Stromal cell of bone marrow (primary cell): ENCODE data around the gene APOO.
A peak's percentile ranks its signal among the peaks of the same experiment; 100 is the strongest.

Experiments used
- DNase-seq: peaks from one replicate; pipeline ENCODE4 v3.0.0-alpha.2; 2012; ENCODE audit warnings: low read depth

Gene APOO

DNA sequence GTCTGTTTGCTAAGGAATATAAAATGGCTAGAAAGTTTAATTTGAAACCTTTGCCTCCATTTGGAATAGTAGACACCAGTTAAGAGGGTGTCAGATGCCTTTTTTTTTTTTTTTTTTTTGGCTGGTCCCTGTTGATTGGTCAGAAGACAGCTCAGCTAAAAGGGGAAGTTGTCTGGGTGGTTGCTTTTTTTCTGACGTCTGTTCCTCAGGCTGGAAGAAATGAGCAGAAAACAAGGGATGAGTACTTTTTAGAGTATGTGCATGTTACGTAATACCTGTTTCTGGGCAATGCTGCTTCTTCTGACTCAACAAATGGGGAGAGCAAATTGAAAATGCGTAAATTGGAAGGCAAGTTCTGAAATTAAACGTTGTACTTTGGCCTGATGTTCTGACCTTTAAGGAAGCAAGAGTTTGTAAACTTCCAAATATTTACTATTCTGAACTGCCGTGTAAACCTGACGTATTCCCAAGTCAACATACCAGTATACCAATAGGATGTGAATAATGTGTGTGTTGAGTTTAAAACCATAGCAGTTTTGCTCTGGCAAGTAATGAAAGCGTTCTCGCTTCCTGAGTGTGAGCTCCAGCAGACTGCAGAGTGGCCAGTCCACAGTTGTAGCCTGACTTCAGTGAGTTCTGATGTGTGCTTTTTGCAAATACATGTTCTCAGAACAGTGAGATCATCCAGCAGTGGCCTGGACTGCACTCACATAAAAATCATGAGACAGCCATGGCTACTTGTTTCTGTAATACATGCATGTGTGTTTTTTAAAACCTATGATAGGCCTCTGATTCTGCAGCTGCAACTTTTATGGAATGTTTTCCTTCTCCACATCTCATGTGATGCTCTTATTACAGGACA lies 123.0 kb downstream of the APOO start:
- peak; percentile 73 for DNase-seq

DNA sequence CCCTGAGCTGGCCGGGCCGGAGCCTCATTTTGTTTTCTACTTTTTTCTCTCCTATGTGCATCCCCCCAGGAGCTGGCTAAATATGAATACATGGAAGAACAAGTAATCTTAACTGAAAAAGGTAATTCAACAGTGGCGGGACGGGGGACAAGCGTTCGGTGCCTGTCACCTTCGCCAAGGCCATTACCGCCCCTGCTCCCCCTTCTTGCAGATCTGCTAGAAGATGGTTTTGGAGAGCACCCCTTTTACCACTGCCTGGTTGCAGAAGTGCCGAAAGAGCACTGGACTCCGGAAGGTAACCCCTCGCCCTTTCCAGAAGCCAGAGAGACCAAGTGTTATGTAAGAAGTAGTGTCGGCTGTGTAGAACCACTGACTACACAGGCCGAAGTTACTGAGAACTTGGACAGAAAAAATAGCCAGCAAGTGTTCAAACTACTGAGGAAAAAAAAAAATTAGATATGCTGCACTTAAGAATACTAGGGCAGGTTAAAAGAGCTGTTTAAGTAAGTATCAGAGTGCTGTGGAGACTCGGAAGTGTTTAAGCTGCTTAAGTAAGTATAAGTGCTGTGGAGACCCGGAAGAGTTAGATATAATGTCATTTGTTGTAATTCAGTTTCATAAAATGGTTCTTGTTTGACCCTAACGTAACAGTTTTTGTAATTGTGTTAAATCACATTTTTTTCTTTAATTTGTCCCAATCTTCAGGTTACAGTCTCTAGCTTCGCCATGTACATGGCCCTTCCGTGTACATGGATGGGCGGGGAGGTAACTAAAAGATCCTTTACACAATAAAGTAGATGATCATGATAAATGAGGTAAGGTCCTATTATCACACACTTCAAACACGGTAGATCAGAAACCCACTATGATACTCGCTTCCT lies 123.9 kb downstream of the APOO start:
- no peak for DNase-seq
